IPS DF 4.7 (cell line): Measurements from ENCODE around the gene DCXR.

Source experiments
- DNase-seq: peaks from one replicate; pipeline ENCODE4 v3.0.0-alpha.2; 2013; ENCODE audit warnings: low spot score; ENCODE audit errors: extremely low read depth

Gene DCXR

GRCh38 chr17:82073446-82073845 lies 35.9 kb upstream of the DCXR start:
- DNase-seq = no peak

GRCh38 chr17:82072827-82073226 lies 35.3 kb upstream of the DCXR start:
- DNase-seq = no peak

- DNase-seq = no peak
These were observed 33.1 kb upstream of the DCXR start for GRCh38 chr17:82070611-82071010.

GRCh38 chr17:82065638-82066303 lies 28.3 kb upstream of the DCXR start, which contains the start of gene DUS1L:
DUS1L (minus strand) TSS chr17:82065804; CDS start chr17:82065059, 745 bp downstream.
- DNase-seq = no peak

- no peak for DNase-seq
These were observed 27.7 kb upstream of the DCXR start for GRCh38 chr17:82065193-82065637.

- DNase-seq = no peak
These were observed 27.1 kb upstream of the DCXR start for GRCh38 chr17:82064433-82065192.

GRCh38 chr17:82063424-82064415 lies 26.2 kb upstream of the DCXR start:
- DNase-seq = no peak

GRCh38 chr17:82062984-82063368 lies 25.5 kb upstream of the DCXR start:
- DNase-seq = no peak

GRCh38 chr17:82062076-82062983 lies 24.8 kb upstream of the DCXR start:
- no peak for DNase-seq

- DNase-seq = no peak
These were observed 23.8 kb upstream of the DCXR start for GRCh38 chr17:82061047-82061925.

- DNase-seq = no peak
These were observed 23.1 kb upstream of the DCXR start for GRCh38 chr17:82060614-82061013.

- DNase-seq = no peak
These were observed 22.5 kb upstream of the DCXR start for GRCh38 chr17:82060001-82060380.

- no peak for DNase-seq
These were observed 21.9 kb upstream of the DCXR start for GRCh38 chr17:82059272-82060000.

- DNase-seq = no peak
These were observed 21.4 kb upstream of the DCXR start for GRCh38 chr17:82058855-82059249.

- no peak for DNase-seq
These were observed 20.8 kb upstream of the DCXR start for GRCh38 chr17:82058230-82058854.

- no peak for DNase-seq
These were observed 19.5 kb upstream of the DCXR start for GRCh38 chr17:82056729-82057621.

- DNase-seq = no peak
These were observed 18.6 kb upstream of the DCXR start for GRCh38 chr17:82055965-82056728.
